GM18870 (cell line): ENCODE data around the gene CCNJ.

Source experiments
- ATAC-seq: cut with Tn5 transposase; IDR thresholded peaks from one replicate; pipeline ENCODE4 v1.9.1; 2021; ENCODE audit warnings: moderate library complexity; ENCODE audit not compliant: unreplicated experiment

CCNJ gene

DNA sequence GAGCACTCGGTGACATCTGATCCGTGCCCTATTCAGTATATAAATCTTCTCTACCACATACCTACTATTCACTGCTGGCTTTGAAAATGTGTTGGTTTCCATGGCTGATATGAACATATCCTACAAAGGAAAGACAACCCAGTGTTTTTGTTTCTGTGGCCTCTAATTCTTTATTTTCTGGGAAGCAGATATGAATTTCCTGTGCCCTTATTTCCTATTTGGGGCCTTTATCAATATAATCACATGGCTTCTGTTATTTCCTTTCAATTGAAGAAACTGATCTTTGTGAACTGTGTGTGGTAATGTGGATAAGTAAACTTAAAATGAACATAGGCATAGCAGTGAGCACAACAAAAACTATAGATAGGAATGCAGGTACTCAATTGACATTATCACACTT lies 10.6 kb downstream of the CCNJ start:
- ATAC-seq = no peak

GRCh38 chr10:96056787-96057186 lies 13.4 kb downstream of the CCNJ start:
- no peak for ATAC-seq

DNA sequence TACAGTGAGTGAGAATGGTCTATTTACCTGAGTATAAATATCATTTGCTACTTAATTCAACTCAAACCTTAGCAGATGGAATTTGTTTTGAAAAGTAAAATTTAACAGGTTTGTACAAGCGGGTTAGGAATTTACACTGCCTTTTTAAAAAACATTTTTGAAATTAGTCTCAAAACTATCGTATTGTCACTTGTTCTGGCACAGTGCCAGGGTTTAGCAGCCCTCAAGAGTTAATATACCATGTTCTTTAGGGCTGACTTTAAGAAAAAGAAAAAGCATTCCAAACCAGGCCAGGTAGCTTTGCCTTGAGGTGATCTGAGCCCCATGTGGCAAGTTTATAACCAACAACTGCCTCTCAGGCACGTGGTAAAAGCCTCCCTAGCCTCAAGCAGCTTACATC lies 17.8 kb downstream of the CCNJ start:
- ATAC-seq = no peak

DNA sequence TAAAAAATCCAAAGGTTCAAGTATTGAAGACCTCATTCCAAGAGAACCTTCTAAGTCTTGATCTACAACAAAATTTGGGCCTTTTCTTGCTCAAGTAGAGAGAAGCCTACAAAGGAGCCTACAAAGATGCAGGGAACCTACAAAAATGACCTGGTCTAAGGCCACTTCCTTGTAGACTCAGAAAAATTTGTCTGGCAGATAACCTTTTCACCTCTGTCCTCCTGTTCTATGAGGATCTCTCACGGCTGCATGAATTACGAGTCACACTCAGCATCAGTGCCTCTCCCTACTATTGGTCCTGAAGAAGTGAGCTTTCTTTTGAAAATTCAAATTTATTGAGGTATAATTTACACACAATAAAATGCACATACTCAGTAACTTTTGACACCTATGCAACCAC lies 29.3 kb downstream of the CCNJ start:
- no peak for ATAC-seq

DNA sequence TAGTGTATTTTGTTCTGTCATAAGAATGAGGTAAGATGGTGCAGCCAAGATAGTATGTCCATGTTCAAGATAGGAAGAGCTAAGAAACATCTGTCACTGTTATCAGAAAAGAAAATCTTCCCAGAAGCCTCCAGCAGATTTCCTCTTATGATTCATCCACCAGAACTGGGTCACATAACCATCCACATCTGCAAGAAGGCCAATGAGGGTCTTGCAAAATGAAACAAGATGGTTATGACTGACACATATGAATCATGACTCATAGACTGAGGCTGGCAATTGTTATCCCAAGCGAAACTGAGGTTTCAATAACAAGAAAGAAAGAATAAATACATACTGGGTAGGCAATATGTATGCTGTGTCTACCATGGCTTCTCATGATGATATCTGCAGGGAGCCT lies 30.3 kb downstream of the CCNJ start:
- no peak for ATAC-seq

- ATAC-seq = no peak
Measured at GRCh38 chr10:96074776-96075175, 31.4 kb downstream of the CCNJ start.

- no peak for ATAC-seq
Measured at GRCh38 chr10:96075977-96076376, 32.6 kb downstream of the CCNJ start.

DNA sequence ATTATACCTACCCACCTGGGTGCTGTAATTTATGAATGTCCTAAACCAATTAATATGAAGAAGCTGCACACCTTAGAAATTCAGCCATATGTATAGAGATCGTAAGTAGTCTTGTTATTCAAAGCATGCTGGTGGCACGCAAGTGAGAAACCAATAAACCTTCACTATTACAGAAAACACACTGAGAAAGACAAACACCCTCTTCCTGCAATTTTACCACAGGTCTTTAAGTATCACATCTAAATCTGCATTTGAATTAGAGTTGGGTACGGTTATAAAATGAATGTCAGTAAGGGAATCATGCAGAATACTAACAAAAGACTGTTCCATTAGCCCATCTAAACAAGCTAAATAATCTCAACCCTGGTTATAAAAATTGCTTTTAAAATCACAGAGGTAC lies 33.8 kb downstream of the CCNJ start:
- ATAC-seq = no peak

- no peak for ATAC-seq
Measured at GRCh38 chr10:96082153-96082552, 38.8 kb downstream of the CCNJ start.

- no peak for ATAC-seq
Measured at GRCh38 chr10:96082748-96083147, 39.4 kb downstream of the CCNJ start.

- no peak for ATAC-seq
Measured at GRCh38 chr10:96089116-96089515, 45.7 kb downstream of the CCNJ start.

DNA sequence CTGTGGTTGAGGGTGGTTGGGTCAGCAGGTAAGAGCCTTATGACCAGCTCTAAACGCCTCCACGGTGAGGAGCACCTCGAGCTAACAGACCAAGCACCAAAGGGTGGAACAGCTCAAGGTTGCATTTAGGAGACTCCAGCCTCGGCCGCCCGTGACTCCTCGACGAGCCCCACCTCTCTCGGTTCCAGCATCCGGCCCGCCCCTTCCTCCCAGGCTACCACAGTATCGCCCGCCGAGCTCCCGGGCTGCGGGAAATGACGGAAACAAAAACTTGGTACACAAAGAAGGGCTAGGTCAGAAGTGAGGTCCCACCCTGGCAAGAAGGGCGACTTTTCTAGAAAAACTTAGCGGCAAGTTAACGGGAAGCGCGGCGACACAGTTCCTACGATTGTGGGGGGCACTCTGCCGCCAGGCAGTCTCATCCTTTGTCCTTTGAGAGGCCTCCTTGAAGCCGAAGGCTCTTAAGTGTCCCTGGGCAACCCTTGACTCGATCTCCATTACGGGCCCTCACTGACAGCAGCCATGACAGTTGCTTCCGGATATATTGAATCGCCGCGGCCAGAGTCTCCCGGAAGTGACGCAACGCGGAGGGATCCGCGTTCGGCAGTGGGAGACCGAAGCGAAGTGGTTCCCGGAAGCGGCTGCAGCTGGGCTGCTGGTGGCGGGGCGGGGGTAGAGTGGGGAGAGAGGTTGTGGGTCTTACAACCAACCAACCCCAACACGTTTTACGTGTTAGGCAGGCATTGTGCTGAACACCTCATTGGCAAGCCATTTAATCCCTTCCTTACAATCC lies 46.5 kb downstream of the CCNJ start:
- ATAC-seq = peak; percentile 85

- no peak for ATAC-seq
Measured at GRCh38 chr10:96090463-96090800, 47.0 kb downstream of the CCNJ start.

DNA sequence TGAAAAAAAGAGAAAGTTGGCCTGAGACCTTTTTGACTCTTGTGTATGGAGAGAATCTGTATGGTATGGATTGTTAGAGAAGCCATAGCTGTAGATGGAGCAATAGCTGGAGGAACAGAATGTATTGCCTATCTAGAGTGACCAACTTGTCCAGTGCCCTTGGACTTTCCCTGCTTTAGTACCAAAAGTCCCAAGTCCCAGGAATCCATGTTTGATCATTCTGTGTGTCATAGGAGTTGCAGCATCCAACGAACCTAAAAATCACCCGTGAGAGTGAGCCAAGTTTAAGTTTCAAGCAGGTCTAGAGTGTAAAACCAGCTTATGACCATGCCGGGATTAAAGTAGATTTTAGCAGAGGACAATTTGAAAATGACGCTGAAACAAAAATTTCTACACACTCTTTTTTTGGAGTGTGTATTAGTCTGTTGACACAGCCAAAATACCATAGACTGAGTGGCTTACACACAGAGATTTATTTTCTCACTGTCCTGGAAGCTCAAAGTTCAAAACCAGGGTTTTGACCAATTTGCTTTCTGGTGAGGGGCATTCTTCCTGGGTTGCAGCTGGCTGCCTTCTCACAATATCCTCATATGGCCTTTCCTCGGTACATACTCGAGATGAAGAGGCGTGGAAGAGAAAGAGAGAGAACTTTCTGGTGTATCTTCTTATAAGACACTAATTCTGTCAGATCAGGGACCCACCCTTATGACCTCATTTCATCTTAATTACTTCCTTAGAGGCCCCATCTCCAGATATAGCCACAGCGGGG lies 49.8 kb downstream of the CCNJ start:
- no peak for ATAC-seq

DNA sequence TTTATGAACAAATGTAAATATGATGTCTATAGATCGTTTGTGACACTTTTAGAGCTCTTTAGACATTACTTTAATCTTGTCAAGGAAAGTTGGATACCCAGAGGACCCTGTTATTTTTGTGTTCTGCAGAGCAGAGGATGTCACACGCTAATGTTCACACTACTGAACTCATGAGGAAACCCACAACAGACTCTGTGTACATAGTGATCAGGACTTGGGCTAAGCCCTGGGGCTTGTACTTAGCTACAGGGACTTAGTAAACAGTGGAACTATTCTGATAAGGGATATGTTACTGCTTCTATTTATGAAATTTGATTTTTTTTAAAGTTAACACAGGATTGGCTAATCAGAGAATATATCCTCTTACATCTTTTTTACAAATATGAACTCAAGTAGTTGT lies 50.6 kb downstream of the CCNJ start:
- no peak for ATAC-seq

- ATAC-seq = no peak
Measured at GRCh38 chr10:96096958-96097357, 53.6 kb downstream of the CCNJ start.

DNA sequence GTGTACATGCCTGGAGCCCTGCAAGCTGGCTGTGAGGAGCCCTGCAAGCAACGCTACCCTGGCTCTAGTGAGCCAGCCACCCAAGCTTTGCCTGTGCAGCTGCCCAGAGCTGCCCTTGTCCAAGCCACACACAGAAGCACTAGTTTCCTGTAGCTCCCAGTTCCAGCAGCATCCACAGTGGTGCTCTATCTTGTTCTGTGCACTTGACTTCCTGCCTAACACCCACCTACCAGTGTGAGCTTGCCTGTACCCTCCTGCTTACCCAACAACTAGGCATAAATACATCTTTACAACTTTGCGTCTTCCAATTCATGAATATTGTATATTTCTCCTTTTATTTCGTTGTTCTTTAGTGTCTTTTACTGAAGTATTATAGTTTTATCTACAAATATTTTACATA lies 54.5 kb downstream of the CCNJ start:
- no peak for ATAC-seq

DNA sequence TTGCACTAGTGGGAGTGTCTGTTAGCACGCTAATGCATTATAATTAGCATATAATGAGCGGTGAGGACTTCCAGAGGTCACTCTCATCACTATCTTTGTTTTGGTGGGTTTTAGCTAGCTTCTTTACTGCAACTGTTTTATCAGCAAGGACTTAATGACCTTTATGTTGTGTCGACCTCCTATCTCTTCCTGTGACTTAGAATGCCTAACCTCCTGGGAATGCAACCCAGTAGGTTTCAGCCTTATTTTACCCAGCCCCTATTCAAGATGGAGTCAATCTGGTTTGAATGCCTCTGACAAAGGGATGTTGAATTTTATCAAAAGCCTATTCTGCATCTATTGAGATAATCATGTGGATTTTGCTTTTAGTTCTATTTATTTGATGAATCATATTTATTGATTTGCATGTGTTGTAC lies 64.2 kb downstream of the CCNJ start:
- no peak for ATAC-seq
